ENCODE results near the gene SNTB2.
"Not testable (repeated sequence)": the region's sequence is repeated elsewhere in the genome, so short reads cannot be mapped to it uniquely, and the experiment has no call there.

SNTB2 gene

GRCh38 chr16:69291657-69292056, 104.7 kb downstream of the SNTB2 start:
- DNase-seq (ENCODE audit: low spot score): not testable (repeated sequence)

DNA sequence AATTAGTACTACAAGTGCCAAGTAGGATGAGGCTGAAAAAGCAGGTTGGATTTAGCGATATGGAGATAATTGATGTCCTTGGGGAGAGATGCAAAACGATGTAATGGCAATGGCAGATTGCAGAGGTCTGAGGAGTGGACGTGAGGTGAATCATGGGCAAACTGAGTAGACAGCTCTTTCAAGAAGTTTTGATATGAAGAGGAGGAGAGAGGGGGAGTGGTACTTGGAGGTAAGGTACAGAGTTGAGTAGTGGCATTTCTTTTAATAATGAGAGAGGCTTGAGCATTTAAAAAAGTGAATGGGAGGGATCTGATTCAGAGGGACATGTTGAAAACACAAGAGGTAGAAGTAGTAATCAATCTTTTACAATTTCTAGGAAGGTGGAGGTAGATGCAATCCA, 106.4 kb downstream of the SNTB2 start:
- no peak for DNase-seq (ENCODE audit: low spot score)

DNA sequence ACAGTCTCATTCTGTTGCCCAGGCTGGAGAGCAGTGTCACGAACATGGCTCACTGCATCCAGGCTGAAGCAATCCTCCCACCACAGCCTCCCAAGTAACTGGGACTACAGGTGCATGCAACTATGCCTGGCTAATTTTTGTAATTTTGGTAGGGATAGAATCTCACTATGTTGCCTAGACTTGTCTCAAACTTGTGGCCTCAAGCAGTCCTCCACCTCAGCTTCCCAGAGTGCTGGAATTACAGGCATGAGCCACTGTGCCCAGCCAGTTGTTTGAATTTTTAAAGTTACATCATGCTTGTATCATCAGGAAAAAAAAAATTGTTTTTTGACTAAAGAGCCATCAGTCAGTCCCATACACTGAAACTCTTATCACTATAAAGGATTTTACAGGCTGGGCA, 107.1 kb downstream of the SNTB2 start:
- no peak for DNase-seq (ENCODE audit: low spot score)

DNA sequence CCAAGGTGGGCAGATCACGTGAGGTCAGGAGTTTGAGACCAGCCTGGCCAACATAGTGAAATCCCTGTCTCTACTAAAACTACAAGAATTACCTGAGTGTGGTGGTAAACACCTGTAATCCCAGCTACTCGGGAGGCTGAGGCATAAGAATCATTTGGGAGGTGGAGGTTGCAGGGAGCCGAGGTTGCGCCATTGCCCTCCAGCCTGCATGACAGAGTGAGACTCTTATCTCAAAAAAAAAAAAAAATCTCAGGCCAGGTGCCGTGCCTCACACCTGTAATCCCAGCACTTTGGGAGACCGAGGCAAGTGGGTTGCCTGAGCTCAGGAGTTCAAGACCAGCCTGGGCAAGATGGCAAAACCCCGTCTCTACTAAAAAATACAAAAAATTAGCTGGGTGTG, 109.8 kb downstream of the SNTB2 start:
- DNase-seq (ENCODE audit: low spot score): not testable (repeated sequence)

GRCh38 chr16:69298261-69298660, 111.3 kb downstream of the SNTB2 start:
- DNase-seq (ENCODE audit: low spot score): no peak

- no peak for DNase-seq (ENCODE audit: low spot score)
Measured at GRCh38 chr16:69301187-69301586, 114.2 kb downstream of the SNTB2 start.

DNA sequence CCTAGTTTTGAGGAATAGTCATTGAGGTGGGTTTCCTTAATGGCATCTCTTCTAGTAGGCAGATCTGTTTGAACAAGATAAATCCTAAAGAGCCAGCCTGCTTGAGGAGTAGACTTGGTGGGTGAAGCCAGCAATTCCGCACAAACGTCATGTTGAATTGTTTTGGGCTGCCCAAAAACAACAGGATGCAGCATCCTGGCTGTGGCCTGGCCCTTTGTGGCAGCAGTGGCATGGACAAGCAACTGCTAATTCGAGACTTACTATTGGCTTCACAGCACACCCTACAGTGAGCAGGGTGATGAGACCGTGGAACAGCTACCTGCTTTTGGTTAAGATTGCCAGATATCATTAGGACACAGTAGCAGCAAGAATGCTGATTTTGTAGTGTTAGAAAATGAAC, 114.9 kb downstream of the SNTB2 start:
- no peak for DNase-seq (ENCODE audit: low spot score)

- DNase-seq (ENCODE audit: low spot score): no peak
Measured at GRCh38 chr16:69302301-69302700, 115.3 kb downstream of the SNTB2 start.

DNA sequence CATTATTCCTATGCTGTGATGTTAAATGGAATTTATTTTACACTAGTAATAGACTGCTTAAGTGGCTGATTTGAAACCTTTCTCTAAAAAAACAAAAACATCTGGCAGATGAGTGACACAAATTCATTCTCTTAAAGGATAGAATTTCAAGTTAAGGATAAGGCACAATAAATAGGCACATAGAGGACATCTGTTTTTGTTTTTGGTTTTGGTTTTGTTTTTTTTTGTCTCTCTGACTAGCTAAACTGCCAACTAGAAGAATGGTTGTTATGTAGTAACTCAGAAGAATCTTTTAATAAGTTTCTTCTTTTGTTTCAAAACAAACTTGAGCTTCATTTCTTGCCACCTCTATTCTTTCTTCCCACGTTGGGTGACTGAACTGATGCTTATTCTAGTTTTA, 119.1 kb downstream of the SNTB2 start:
- no peak for DNase-seq (ENCODE audit: low spot score)

DNA sequence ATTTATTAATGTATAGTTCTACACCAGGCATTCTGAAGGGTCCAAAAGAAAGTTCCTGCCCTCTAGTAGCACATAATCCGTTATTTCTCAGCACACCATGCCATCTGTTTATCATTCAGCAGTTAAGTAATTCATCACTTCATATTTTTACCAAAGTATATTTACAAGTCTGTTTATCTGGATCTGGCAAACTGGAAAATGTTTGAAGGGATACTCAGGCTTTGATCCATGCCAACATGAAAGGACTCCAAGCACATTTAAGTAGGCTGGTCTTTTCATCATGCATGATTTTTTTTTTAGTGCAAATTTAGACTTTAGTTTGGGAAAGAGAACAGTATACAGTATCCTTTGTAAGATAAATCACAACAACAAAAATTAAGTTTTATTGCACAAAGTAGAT, 120.1 kb downstream of the SNTB2 start:
- DNase-seq (ENCODE audit: low spot score): no peak

DNA sequence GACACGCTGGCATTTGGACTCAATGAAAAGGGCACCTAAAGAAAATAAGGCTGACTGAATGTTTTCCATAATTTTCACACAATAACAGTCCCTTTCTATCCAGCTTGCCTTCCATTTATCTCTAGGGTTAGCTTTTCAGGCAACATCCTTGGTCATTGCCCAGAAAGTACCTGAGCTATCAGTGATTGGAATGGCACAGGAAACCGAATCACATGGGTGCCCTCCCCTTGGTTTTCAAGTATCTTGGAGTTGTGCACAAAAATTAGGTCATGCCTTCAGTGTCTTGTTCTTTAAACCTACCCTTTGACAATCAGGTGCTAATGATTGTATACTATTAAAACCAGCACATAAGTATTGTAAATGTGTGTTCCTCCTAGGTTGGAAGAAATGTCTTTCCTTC, 120.9 kb downstream of the SNTB2 start:
- DNase-seq (ENCODE audit: low spot score): no peak

DNA sequence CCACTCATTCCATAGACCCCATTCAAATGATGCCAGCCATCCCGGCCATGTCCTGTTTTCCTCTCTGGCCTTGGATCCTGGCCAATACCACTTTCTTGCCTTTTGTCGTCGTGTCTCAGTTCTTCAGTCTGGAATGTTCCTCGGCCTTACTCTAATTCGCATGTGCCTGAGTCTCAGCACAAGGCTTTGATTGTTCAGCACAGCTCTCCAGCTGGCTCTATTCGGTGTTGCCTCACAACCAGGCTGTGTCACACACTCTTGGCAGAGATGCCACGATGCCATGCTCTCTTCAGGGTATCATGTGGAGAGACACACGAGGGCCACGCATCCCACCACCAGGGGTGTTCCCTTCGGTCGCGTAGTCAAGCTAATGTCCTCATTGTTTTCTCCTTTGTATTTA, 122.4 kb downstream of the SNTB2 start:
- DNase-seq (ENCODE audit: low spot score): no peak

- DNase-seq (ENCODE audit: low spot score): peak; percentile 97
Measured at GRCh38 chr16:69310653-69311532, 123.9 kb downstream of the SNTB2 start, which contains the start of gene VPS4A. VPS4A (plus strand) TSS chr16:69311350; CDS start chr16:69311512, 162 bp downstream.

DNA sequence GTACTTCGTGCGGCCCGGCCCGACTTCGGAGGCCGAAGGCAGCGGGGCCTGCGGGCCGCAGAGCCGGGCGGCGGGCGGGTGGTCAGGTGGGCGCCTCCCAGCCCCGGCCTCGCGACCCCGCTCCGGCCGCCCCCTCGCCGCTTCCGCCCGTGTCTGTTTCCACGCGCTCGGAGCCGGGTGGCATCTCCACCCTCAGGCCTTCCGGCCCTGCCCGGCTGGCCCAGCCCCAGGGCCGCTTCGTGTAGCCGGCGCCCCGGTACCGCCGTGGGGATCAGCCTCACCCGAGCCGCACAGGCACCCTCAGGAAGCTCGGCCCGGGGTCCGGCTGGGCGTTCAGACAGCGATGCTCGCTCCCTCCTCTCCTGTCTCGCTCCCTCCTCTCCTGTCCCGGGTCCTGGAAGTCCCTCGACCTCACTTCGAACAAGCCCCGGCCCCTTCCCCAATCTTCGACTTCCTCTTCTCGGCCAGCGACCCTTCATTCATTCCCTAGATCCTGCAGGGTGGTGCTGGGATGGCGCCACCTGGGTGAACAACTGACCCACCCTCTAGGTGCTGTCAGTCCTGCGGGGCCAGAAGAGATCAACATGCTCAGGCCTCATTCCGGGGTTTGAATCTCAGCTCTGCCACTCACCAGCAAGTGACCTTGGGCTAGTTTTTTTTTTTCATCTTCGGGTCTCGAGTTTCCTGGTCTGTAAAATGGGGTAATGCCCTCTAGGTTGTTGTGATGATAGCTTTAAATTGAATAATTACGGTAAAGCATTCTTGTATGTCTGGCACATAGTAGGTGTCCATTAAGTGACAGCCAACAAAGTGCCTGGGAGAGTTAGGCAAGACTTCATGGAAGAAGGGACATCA, 124.8 kb downstream of the SNTB2 start:
- peak; percentile 25 for DNase-seq (ENCODE audit: low spot score)

- no peak for DNase-seq (ENCODE audit: low spot score)
Measured at GRCh38 chr16:69313469-69313868, 126.5 kb downstream of the SNTB2 start.

GRCh38 chr16:69314534-69314933, 127.6 kb downstream of the SNTB2 start:
- no peak for DNase-seq (ENCODE audit: low spot score)

DNA sequence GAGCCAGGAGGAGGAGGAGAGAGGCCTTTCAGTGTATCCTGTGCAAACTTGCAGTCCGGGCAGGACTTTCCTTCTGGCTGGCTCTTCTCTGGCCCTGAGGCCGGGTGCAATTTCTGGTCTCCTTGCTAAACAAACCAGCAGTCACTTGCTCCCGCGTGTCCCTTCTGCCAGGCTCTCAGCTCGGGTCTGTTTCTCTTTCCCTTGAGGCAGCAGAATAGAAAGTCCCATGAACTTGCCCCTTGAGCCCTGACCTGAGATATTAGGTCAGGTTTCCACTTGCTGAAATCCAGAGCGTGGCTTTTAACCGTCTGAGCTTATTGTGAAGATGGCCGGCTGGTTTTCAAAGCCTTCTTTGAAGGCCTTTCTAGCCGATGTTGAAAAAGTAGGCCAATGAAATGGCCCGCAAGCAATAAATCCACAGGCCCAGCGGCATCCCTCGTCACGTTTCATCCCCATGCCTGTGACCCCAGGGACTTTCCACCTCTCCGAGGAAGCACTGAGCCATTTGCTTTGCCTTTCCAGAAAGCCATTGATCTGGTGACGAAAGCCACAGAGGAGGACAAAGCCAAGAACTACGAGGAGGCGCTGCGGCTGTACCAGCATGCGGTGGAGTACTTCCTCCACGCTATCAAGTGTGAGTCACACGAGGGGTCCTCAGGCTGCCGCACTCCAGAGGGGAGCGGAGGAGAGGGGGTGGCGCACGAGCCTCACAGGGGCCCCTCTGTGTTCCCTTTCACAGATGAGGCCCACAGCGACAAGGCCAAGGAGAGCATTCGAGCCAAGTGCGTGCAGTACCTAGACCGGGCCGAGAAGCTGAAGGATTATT, 128.7 kb downstream of the SNTB2 start:
- DNase-seq (ENCODE audit: low spot score): no peak

- DNase-seq (ENCODE audit: low spot score): no peak
Measured at GRCh38 chr16:69316595-69317034, 129.7 kb downstream of the SNTB2 start.

- DNase-seq (ENCODE audit: low spot score): no peak
Measured at GRCh38 chr16:69318177-69318910, 131.4 kb downstream of the SNTB2 start.

GRCh38 chr16:69318911-69319289, 131.9 kb downstream of the SNTB2 start:
- DNase-seq (ENCODE audit: low spot score): no peak

- DNase-seq (ENCODE audit: low spot score): no peak
Measured at GRCh38 chr16:69319381-69319780, 132.4 kb downstream of the SNTB2 start.

Data from hematopoietic multipotent progenitor cell treated with erythropoietin and hydrocortisone succinate and interleukin-3 and kit ligand, for 17 days (in vitro differentiated cells).